ENCODE data around the gene MTHFSD.

DNA sequence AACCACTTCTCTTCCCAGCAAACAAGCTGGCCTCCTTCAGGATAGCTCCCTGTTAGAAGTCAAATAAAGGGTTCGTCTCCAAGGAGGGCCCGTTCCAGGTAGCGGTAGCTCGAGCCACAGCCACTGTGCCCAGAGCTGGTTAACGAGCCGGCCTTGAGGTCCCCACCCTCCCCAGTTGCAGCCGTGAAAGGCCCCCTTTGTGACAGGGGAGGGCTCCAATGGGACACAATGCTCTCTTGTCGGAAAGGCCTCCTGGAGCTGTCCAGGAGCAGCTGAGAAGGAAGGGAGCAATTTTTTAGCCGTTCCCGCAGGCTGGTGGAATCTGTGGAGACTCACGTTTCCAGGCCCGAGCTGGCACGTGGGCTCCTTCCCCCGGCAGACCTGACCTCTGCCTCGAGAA lies 74.6 kb downstream of the MTHFSD start:
- TF ChIP-seq POLR2A (IDR thresholded peaks at IDR 0.05; ENCODE audit: low read length) (no peak), GATA1 (IDR thresholded peaks at IDR 0.05; ENCODE audit: low read depth, low read length) (no peak)

Measured in erythroblast (primary cell).